Liver (tissue), 9 donors: ENCODE results near the gene SLC38A1. TPM values are rescaled to one million over a fixed set of nuclear protein-coding genes. Genes with fewer than 3 reads are reported as not detected.

ENCODE experiments used
- DNase-seq: peaks from one replicate; pipeline ENCODE4 v3.0.0-alpha.2; 2017; ENCODE audit warnings: low spot score
- H3K27ac ChIP-seq, 2 donors: one replicate each; pipeline ENCODE4 v1.7.0; 2013; ENCODE audit warnings: inconsistent platforms in 2 of 2, low read length in 2 of 2, control low read depth in 1 of 2, low read depth in 1 of 2, mild to moderate bottlenecking in 1 of 2
- H3K27me3 ChIP-seq, 4 donors: one replicate each; pipeline versions ENCODE4 v1.6.1 to v1.7.0; 2013; ENCODE audit warnings: low read length in 3 of 4, inconsistent platforms in 1 of 4, mild to moderate bottlenecking in 1 of 4, moderate library complexity in 1 of 4; ENCODE audit not compliant: control insufficient read depth in 4 of 4, insufficient read depth in 4 of 4
- H3K36me3 ChIP-seq, 4 donors: one replicate each; pipeline versions ENCODE4 v1.6.1 to v1.7.0; 2013; ENCODE audit warnings: low read length in 3 of 4, mild to moderate bottlenecking in 3 of 4, low read depth in 1 of 4, moderate library complexity in 1 of 4; ENCODE audit not compliant: control insufficient read depth in 4 of 4, insufficient read depth in 3 of 4
- H3K4me1 ChIP-seq, 4 donors: one replicate each; pipeline versions ENCODE4 v1.6.1 to v1.7.0; 2013; ENCODE audit warnings: low read length in 3 of 4, mild to moderate bottlenecking in 3 of 4, moderate library complexity in 1 of 4; ENCODE audit not compliant: control insufficient read depth in 4 of 4, insufficient read depth in 4 of 4
- H3K4me3 ChIP-seq, 3 donors: one replicate each; pipeline versions ENCODE4 v1.6.1 to v1.7.0; 2013; ENCODE audit warnings: low read length in 3 of 3, control low read depth in 1 of 3, low read depth in 1 of 3, mild to moderate bottlenecking in 1 of 3
- H3K9ac ChIP-seq, 2 donors: one replicate each; pipeline ENCODE4 v1.7.0; 2013; ENCODE audit warnings: low read length in 2 of 2, mild to moderate bottlenecking in 2 of 2, moderate library complexity in 2 of 2, control low read depth in 1 of 2, low read depth in 1 of 2
- H3K9me3 ChIP-seq, 4 donors: one replicate each; pipeline versions ENCODE4 v1.6.1 to v1.7.0; 2013; ENCODE audit warnings: low read length in 3 of 4; ENCODE audit not compliant: control insufficient read depth in 4 of 4
- CTCF ChIP-seq: fragments of 150-350 bp; IDR thresholded peaks from 2 replicates; pipeline ENCODE4 v1.5.1; 2017; ENCODE audit warnings: improper control_type of control experiment, low read depth, low read length; ENCODE audit not compliant: missing input control
- EGR1 ChIP-seq, 2 donors: IDR thresholded peaks; 2 replicates each; pipeline ENCODE4 v1.6.1; 2016 to 2018; ENCODE audit warnings: antibody characterized with exemption in 2 of 2, low read depth in 2 of 2
- FOXA1 ChIP-seq: IDR thresholded peaks from 2 replicates; pipeline ENCODE4 v1.6.1; 2016; ENCODE audit warnings: antibody characterized with exemption
- FOXA2 ChIP-seq: IDR thresholded peaks from 2 replicates; pipeline ENCODE4 v1.6.1; 2016; ENCODE audit warnings: antibody characterized with exemption
- GABPA ChIP-seq, 2 donors: IDR thresholded peaks in 1 of 2; conservative IDR thresholded peaks in 1 of 2; 2 replicates each; pipeline ENCODE4 v1.6.1; 2016; ENCODE audit warnings: antibody characterized with exemption in 2 of 2, mild to moderate bottlenecking in 1 of 2, moderate library complexity in 1 of 2
- HNF4A ChIP-seq, 2 donors: conservative IDR thresholded peaks; 2 replicates each; pipeline ENCODE4 v1.6.1; 2016; ENCODE audit warnings: antibody characterized with exemption in 2 of 2, mild to moderate bottlenecking in 2 of 2
- HNF4G ChIP-seq: IDR thresholded peaks from 2 replicates; pipeline ENCODE4 v1.6.1; 2016; ENCODE audit warnings: antibody characterized with exemption
- JUND ChIP-seq, 2 donors: IDR thresholded peaks; 2 replicates each; pipeline ENCODE4 v1.6.1; 2016; ENCODE audit warnings: antibody characterized with exemption in 2 of 2
- NR2F2 ChIP-seq: IDR thresholded peaks from 2 replicates; pipeline ENCODE4 v1.6.1; 2016; ENCODE audit warnings: antibody characterized with exemption
- RAD21 ChIP-seq, 2 donors: IDR thresholded peaks; 2 replicates each; pipeline ENCODE4 v1.6.1; 2016; ENCODE audit warnings: antibody characterized with exemption in 2 of 2, mild to moderate bottlenecking in 2 of 2
- RXRA ChIP-seq, 2 donors: IDR thresholded peaks; 2 replicates each; pipeline ENCODE4 v1.6.1; 2017 to 2018; ENCODE audit warnings: antibody characterized with exemption in 2 of 2, mild to moderate bottlenecking in 1 of 2
- SP1 ChIP-seq: IDR thresholded peaks from 2 replicates; pipeline ENCODE4 v1.6.1; 2018; ENCODE audit warnings: antibody characterized with exemption, mild to moderate bottlenecking
- TAF1 ChIP-seq: conservative IDR thresholded peaks from 2 replicates; pipeline ENCODE4 v1.6.1; 2016; ENCODE audit warnings: antibody characterized with exemption, mild to moderate bottlenecking
- YY1 ChIP-seq: IDR thresholded peaks from 2 replicates; pipeline ENCODE4 v1.6.1; 2016; ENCODE audit warnings: antibody characterized with exemption, mild to moderate bottlenecking
- WGBS: extraction: QIAGEN DNeasy Blood & Tissue Kit; methylation state at CpG from one replicate; pipeline ENCODE4 v1.1.7; 2013; 5-methylcytosine and 5-hydroxymethylcytosine counted together
- polyA plus RNA-seq, 2 donors: library from polyadenylated mRNA; stranded (reverse) in 1 of 2; unstranded in 1 of 2; fragments of 200-250 nt in 1 of 2; fragments of >200 nt in 1 of 2; fragmentation: Nextera tagmentation in 1 of 2; extraction: Ambion mirVana in 1 of 2; gene quantifications; one replicate each; pipeline versions ENCODE4 v1.2.1 to v1.2.3, GENCODE V29; 2013 to 2015
- total RNA-seq, 2 donors: library from RNA; depleted of rRNA; stranded (reverse); fragments of >200 nt; gene quantifications; one replicate each; pipeline ENCODE4 v1.2.3, GENCODE V29; 2014
- TF ChIP-seq, protein P1 (sequence below): IDR thresholded peaks from 2 replicates; pipeline ENCODE4 v1.6.1; 2016; ENCODE audit warnings: antibody characterized with exemption
- TF ChIP-seq, protein P2 (sequence below): IDR thresholded peaks from 2 replicates; pipeline ENCODE4 v1.6.1; 2016; ENCODE audit warnings: antibody characterized with exemption, mild to moderate bottlenecking
- TF ChIP-seq, protein P3 (sequence below): IDR thresholded peaks from 2 replicates; pipeline ENCODE4 v1.6.1; 2016; ENCODE audit warnings: antibody characterized with exemption
- TF ChIP-seq, protein P4 (sequence below): IDR thresholded peaks from 2 replicates; pipeline ENCODE4 v1.6.1; 2016; ENCODE audit warnings: antibody characterized with exemption
- donor health status: healthy.
- donor health status: healthy.
- donor health status: healthy.
- donor health status: healthy.
- donor health status: healthy.

The SLC38A1 gene
- total and polyA plus RNA-seq, 4 donors: 6.2 to 14.9 (median 9.6) TPM

- WGBS: 96% methylated on average over 1 of the region's 1 CpG
- TF ChIP-seq NR2F2 (no peak), YY1 (no peak), FOXA2 (no peak), GABPA (IDR thresholded peaks at IDR 0.05 in 1 of 2, conservative IDR thresholded peaks at IDR 0.05 in 1 of 2) (no peak), RAD21 (IDR thresholded peaks at IDR 0.05) (no peak), EGR1 (IDR thresholded peaks at IDR 0.05; ENCODE audit: low read depth in 2 of 2) (no peak), FOXA1 (no peak), RXRA (IDR thresholded peaks at IDR 0.05) (no peak), HNF4G (no peak)
- TF ChIP-seq, protein P1, sequence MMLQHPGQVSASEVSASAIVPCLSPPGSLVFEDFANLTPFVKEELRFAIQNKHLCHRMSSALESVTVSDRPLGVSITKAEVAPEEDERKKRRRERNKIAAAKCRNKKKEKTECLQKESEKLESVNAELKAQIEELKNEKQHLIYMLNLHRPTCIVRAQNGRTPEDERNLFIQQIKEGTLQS: no peak
- no peak overlapping the region for H3K27ac ChIP-seq
- no peak overlapping the region for H3K9ac ChIP-seq
- H3K9me3 ChIP-seq: no peaks in the 10 kb centered on the region
- no peak for DNase-seq
- H3K4me3 ChIP-seq: no peak overlapping the region
- H3K4me1 ChIP-seq: peaks cover 0 to 1% (median 0%) of the 10 kb centered on the region in 4 donors
- no peaks in the 10 kb centered on the region for H3K27me3 ChIP-seq
- H3K36me3 ChIP-seq: no peaks in the 10 kb centered on the region
These were observed 24.4 kb downstream of the SLC38A1 start for GRCh38 chr12:46244273-46244915.

- no peak overlapping the region for H3K4me3 ChIP-seq
- no peaks in the 10 kb centered on the region for H3K36me3 ChIP-seq
- TF ChIP-seq CTCF (no peak), TAF1 (no peak), EGR1 (IDR thresholded peaks at IDR 0.05; ENCODE audit: low read depth in 2 of 2) (no peak), HNF4A (conservative IDR thresholded peaks at IDR 0.05) (no peak), YY1 (no peak), JUND (IDR thresholded peaks at IDR 0.05) (no peak), FOXA1 (no peak), SP1 (no peak), GABPA (IDR thresholded peaks at IDR 0.05 in 1 of 2, conservative IDR thresholded peaks at IDR 0.05 in 1 of 2) (no peak), NR2F2 (no peak), RXRA (IDR thresholded peaks at IDR 0.05) (no peak), FOXA2 (no peak), RAD21 (IDR thresholded peaks at IDR 0.05) (no peak)
- TF ChIP-seq, protein P2, sequence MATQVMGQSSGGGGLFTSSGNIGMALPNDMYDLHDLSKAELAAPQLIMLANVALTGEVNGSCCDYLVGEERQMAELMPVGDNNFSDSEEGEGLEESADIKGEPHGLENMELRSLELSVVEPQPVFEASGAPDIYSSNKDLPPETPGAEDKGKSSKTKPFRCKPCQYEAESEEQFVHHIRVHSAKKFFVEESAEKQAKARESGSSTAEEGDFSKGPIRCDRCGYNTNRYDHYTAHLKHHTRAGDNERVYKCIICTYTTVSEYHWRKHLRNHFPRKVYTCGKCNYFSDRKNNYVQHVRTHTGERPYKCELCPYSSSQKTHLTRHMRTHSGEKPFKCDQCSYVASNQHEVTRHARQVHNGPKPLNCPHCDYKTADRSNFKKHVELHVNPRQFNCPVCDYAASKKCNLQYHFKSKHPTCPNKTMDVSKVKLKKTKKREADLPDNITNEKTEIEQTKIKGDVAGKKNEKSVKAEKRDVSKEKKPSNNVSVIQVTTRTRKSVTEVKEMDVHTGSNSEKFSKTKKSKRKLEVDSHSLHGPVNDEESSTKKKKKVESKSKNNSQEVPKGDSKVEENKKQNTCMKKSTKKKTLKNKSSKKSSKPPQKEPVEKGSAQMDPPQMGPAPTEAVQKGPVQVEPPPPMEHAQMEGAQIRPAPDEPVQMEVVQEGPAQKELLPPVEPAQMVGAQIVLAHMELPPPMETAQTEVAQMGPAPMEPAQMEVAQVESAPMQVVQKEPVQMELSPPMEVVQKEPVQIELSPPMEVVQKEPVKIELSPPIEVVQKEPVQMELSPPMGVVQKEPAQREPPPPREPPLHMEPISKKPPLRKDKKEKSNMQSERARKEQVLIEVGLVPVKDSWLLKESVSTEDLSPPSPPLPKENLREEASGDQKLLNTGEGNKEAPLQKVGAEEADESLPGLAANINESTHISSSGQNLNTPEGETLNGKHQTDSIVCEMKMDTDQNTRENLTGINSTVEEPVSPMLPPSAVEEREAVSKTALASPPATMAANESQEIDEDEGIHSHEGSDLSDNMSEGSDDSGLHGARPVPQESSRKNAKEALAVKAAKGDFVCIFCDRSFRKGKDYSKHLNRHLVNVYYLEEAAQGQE: no peak
- TF ChIP-seq, protein P3, sequence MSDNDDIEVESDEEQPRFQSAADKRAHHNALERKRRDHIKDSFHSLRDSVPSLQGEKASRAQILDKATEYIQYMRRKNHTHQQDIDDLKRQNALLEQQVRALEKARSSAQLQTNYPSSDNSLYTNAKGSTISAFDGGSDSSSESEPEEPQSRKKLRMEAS: no peak
- TF ChIP-seq, protein P4, sequence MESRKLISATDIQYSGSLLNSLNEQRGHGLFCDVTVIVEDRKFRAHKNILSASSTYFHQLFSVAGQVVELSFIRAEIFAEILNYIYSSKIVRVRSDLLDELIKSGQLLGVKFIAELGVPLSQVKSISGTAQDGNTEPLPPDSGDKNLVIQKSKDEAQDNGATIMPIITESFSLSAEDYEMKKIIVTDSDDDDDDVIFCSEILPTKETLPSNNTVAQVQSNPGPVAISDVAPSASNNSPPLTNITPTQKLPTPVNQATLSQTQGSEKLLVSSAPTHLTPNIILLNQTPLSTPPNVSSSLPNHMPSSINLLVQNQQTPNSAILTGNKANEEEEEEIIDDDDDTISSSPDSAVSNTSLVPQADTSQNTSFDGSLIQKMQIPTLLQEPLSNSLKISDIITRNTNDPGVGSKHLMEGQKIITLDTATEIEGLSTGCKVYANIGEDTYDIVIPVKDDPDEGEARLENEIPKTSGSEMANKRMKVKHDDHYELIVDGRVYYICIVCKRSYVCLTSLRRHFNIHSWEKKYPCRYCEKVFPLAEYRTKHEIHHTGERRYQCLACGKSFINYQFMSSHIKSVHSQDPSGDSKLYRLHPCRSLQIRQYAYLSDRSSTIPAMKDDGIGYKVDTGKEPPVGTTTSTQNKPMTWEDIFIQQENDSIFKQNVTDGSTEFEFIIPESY: no peak
- TF ChIP-seq, protein P1: no peak
- 95% methylated on average over 2 of the region's 2 CpGs for WGBS
- no peaks in the 10 kb centered on the region for H3K9me3 ChIP-seq
- H3K4me1 ChIP-seq: peaks cover 0 to 1% (median 0%) of the 10 kb centered on the region in 4 donors
- H3K27me3 ChIP-seq: no peaks in the 10 kb centered on the region
- H3K27ac ChIP-seq: no peak overlapping the region
- no peak for DNase-seq
- no peak overlapping the region for H3K9ac ChIP-seq
These were observed 26.3 kb downstream of the SLC38A1 start for GRCh38 chr12:46242569-46242968.
